ENCODE data around the gene RSRC2.

DNA sequence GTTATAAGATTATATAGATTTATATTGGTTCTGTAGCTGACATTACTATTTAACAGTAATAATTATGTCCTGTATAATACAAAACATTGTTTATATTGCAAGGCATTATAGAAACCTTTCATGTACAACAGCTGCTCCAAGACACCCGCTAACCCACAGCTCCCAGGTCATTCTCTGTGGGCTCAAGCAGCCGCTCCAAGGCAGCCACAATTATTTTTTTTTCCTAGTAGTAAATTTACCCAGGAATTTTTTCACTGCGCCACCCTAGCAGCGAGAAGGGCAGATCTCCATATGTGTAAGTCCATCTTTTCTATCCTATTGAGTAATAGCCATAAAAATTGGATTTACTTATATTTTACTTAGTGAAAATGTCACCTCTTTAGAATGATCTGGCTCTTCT lies 36.6 kb upstream of the RSRC2 start:
- TF ChIP-seq POLR2A (IDR thresholded peaks at IDR 0.05; ENCODE audit: low read depth, low read length), result no peak
- TF ChIP-seq POLR2AphosphoS5 (IDR thresholded peaks at IDR 0.05; ENCODE audit: low read depth, low read length), result no peak

Measured in GM12892 (cell line).